Adipocyte (in vitro differentiated cells): ENCODE data around the gene MKS1.

ENCODE experiments used
- DNase-seq: peaks from one replicate; pipeline ENCODE4 v3.0.0-alpha.2; 2015; ENCODE audit warnings: low read depth
- H3K27me3 ChIP-seq: replicated peaks from 2 replicates; pipeline ENCODE4 v1.7.0; 2013; ENCODE audit warnings: mild to moderate bottlenecking, low read length, moderate library complexity; ENCODE audit not compliant: control insufficient read depth, insufficient read depth
- H3K36me3 ChIP-seq: 2 replicates; pipeline ENCODE4 v1.7.0; 2013; ENCODE audit warnings: low read length, mild to moderate bottlenecking, moderate library complexity; ENCODE audit not compliant: control insufficient read depth, insufficient read depth, severe bottlenecking
- H3K4me1 ChIP-seq: 2 replicates; pipeline ENCODE4 v1.7.0; 2013; ENCODE audit warnings: mild to moderate bottlenecking, low read length, moderate library complexity; ENCODE audit not compliant: control insufficient read depth, insufficient read depth
- H3K4me3 ChIP-seq: 2 replicates; pipeline ENCODE4 v1.7.0; 2013; ENCODE audit warnings: mild to moderate bottlenecking, low read length, moderate library complexity
- H3K9ac ChIP-seq: 2 replicates; pipeline ENCODE4 v1.7.0; 2013; ENCODE audit warnings: mild to moderate bottlenecking, low read length, moderate library complexity
- H3K9me3 ChIP-seq: 2 replicates; pipeline ENCODE4 v1.7.0; 2013; ENCODE audit warnings: mild to moderate bottlenecking, low read length, moderate library complexity; ENCODE audit not compliant: control insufficient read depth

MKS1 gene

DNA sequence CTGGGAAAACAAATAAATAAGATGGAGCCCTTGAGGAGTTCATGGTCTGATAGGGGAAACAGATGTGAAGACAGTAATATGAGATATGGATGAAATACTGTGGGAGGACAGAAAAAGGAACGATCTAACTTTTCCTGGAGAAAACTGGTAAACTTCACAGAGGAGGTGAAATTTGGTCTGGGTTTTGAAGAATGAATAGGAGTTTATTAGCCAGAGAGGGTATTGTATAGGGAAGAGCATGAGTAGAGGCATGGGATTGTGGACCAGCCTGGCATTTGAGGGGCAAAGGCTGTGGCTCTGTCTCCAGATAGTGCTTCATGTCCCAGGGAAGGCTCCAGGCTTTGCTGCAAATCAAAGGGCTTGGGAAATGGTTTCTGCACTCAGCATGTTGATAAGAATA, 20.9 kb upstream of the MKS1 start:
- Histone ChIP-seq H3K9me3 (no peaks in the 10 kb centered on the region), H3K4me1 (no peaks in the 10 kb centered on the region), H3K4me3 (no peak overlapping the region), H3K36me3 (no peaks in the 10 kb centered on the region), H3K27me3 (peaks cover 59% of the 10 kb centered on the region), H3K9ac (no peak overlapping the region)
- no peak for DNase-seq

DNA sequence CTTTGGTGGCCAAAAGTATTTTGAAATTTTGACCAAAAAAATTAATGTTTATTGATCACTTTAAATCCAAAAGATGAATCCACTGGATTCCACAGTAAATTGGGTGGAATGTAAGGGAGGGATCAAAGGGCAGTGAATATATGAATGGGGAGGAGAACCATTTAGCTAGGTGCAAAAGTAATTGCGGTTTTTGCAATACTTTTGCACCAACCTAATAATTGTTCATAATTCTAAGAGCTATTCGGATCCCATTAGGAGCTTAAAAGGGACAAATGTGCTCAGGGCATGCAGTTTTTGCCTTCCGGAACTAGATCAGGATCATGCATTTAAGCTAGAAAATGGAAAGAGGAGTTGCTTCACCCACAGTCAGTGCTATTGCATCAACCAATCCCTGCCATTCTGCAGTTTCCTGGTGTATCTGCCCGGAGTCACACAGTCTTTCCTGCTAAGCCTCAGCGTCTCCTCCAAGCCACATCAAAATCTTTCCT, 19.1 kb upstream of the MKS1 start, which contains the start of gene LPO:
LPO (plus strand) TSS at position 438 of the 488 bp plus-strand sequence. CDS start 4,396 bp downstream, outside the sequence.
- no peak for DNase-seq
- Histone ChIP-seq H3K36me3 (no peaks in the 10 kb centered on the region), H3K9ac (no peak within 1 kb of the TSS), H3K9me3 (no peaks in the 10 kb centered on the region), H3K4me3 (no peak within 1 kb of the TSS), H3K27me3 (peaks cover 52% of the 10 kb centered on the region), H3K4me1 (no peaks in the 10 kb centered on the region)

DNA sequence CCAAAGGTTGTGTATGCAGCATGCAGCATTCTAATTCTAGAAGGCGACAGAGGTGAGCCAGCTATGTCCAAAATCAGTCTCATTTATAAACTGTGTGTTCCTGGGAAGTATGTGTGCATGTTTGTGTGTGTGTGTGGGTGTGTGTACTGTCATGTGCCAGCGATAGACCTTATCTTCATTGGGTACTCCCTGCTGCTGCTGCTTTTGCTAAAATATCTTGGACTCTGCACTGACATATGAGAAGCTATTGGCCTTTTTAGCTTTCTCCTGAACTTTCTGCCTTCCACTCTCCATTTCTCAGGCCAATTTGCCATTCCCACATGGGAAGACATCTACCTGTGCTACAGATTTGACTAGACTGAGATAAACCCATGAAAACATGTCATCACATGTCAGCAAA, 17.3 kb upstream of the MKS1 start:
- peaks cover 10% of the 10 kb centered on the region for H3K4me1 ChIP-seq
- H3K27me3 ChIP-seq: peaks cover 34% of the 10 kb centered on the region

DNA sequence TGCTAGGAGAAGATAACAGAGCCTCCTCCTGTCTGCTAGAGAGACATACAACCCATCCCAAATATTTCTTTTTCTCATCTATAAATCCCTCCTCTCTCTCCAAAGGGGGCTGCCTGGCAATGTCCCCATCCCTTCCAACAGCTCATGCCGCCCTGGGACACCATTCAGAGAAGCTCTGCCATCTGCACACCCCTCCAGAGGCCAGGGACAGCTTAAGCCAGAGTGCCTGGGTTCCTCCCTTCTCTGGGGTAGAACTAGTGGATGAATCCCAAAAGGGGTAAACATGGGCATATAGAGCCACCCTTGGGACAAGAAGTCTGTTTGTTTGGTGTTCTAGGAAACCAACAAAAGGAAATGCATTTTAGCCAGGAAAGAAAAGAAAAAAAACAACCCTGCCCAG, 16.8 kb upstream of the MKS1 start:
- no peak overlapping the region for H3K4me3 ChIP-seq
- no peak for DNase-seq
- no peak overlapping the region for H3K9ac ChIP-seq
- peaks cover 12% of the 10 kb centered on the region for H3K4me1 ChIP-seq
- peaks cover 31% of the 10 kb centered on the region for H3K27me3 ChIP-seq
- no peaks in the 10 kb centered on the region for H3K9me3 ChIP-seq
- no peaks in the 10 kb centered on the region for H3K36me3 ChIP-seq

More for the DNA sequence above, 17.3 kb upstream of the MKS1 start:
- no peaks in the 10 kb centered on the region for H3K36me3 ChIP-seq
- no peaks in the 10 kb centered on the region for H3K9me3 ChIP-seq
- no peak overlapping the region for H3K4me3 ChIP-seq
- H3K9ac ChIP-seq: no peak overlapping the region
- no peak for DNase-seq

DNA sequence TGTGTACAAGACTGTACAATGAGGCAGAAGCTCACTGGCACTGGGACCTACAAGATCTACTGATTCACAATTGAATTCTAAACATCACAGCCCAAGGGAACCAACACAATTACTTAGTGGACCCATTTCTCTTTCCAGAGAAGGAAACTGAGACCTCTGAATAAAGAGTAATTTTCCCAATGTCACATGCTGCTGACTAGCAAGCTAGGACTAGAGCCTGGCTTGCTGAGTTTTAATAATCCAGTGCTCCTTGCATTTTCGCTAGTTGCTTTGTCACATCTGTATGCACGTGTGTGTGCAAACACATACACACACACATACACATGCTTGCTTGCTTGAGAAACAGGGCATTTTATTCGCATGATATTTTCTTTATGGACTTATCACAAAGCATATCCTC, 15.5 kb upstream of the MKS1 start:
- Histone ChIP-seq H3K9me3 (no peaks in the 10 kb centered on the region), H3K9ac (no peak overlapping the region), H3K27me3 (peaks cover 20% of the 10 kb centered on the region), H3K4me1 (peaks cover 12% of the 10 kb centered on the region), H3K4me3 (no peak overlapping the region), H3K36me3 (no peaks in the 10 kb centered on the region)
- DNase-seq: no peak

DNA sequence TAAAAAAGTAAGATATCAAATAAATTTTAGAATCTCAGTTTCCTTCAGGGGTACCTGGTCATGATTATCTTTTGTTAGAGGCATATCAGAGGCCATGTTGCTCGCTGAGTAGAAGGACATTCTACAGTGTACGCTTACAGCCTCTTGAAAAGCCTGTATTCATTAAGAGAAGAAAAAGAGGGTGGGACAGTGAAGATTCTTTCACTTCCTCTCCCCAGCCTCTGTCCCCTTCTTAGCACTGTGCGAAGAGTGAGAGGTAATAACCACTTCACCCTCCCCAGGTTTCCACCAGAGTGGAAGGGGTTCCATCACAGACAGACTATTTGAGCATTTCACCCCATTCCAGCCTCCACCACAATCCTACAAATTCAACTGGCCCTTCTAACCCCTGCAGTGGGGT, 14.5 kb upstream of the MKS1 start:
- DNase-seq: no peak
- Histone ChIP-seq H3K4me3 (no peak overlapping the region), H3K27me3 (peaks cover 11% of the 10 kb centered on the region), H3K9ac (no peak overlapping the region), H3K9me3 (no peaks in the 10 kb centered on the region), H3K4me1 (peaks cover 12% of the 10 kb centered on the region), H3K36me3 (no peaks in the 10 kb centered on the region)

DNA sequence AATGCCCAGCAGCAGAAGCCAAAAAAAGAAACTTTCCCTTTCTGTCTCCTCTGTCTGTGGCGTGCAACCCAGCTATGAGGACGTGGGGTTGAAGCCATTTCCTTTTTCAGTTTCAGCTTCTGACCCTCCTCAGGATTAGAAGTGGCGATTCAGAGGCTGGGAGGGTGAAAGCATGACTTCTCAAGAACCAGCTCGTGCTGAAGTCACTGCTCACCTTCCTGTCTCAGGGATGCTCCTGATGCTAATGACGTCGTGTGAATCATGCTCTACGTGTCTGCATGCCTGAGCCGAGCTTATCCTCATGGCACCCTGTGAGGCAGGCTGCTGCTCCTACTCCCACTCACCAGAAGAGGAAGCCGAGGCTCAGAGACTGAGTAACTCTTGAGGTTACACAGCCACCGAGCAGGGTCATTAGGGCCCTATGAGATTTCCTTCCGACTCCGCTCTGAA, 13.7 kb upstream of the MKS1 start:
- no peak overlapping the region for H3K4me3 ChIP-seq
- H3K27me3 ChIP-seq: peaks cover 10% of the 10 kb centered on the region
- H3K9me3 ChIP-seq: no peaks in the 10 kb centered on the region
- no peak overlapping the region for H3K9ac ChIP-seq
- H3K4me1 ChIP-seq: peaks cover 12% of the 10 kb centered on the region
- no peaks in the 10 kb centered on the region for H3K36me3 ChIP-seq
- DNase-seq: no peak

DNA sequence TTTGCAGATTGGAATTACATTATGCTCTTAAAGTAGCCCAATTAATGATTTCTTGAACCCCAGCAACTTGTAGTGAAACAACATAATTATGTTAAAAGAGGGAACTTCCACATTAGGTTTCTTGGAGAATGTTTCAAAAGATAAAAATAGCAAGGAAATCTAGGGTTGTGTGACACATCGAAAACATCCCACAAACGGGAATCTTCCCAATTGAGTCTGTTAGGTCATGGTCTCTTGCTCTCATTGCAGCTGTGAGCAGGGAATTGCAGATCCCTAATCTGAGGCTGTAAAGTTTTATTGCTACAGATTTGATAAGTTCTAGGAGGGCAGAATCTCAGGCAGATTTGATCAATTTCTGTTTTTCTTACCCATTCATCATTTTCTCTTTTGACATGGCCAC, 12.6 kb upstream of the MKS1 start:
- no peak for DNase-seq
- no peak overlapping the region for H3K4me3 ChIP-seq
- H3K9me3 ChIP-seq: no peaks in the 10 kb centered on the region
- peaks cover 10% of the 10 kb centered on the region for H3K27me3 ChIP-seq
- peaks cover 12% of the 10 kb centered on the region for H3K4me1 ChIP-seq
- no peaks in the 10 kb centered on the region for H3K36me3 ChIP-seq
- H3K9ac ChIP-seq: no peak overlapping the region

DNA sequence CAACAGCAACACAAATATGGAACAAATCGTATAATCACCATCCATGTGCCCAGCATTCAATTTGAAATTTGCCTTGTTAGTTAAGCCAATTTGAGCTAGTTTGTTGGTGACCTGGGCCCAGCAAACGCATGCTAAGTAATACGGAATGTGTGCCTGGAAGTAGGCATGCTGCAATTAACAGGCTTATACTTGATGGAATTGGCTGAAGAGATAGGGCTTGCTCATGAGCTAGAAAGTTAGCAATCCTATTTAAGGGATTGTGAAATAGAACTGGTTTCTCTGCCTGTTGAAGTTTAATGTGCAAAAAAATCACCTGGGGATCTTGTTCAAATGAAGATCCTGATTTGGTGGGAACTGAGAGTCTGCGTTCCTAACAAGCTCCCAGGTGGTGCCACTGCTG, 10.8 kb upstream of the MKS1 start:
- Histone ChIP-seq H3K27me3 (peaks cover 7% of the 10 kb centered on the region), H3K9me3 (no peaks in the 10 kb centered on the region), H3K4me1 (peaks cover 12% of the 10 kb centered on the region), H3K36me3 (no peaks in the 10 kb centered on the region), H3K9ac (no peak overlapping the region), H3K4me3 (no peak overlapping the region)
- no peak for DNase-seq

DNA sequence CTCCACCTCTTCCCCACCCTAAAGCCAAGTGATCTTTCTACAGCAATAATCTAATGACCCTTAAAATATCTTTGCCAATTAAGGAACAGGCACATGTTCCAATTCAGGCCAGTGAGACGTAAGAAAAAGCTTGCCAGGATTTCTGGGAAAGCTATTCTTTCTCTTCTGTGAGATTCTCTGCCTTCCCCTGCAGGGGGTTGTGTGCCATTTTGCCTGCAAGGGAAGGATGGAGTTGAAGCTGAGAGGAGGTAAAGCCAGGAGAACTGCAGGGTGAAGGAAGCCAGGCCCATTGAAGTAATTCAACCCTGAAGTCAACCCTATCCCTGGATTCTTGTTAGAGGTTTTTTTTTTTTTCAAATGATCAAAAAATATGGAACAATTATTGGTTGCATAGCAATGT, 10.3 kb upstream of the MKS1 start:
- Histone ChIP-seq H3K27me3 (peaks cover 2% of the 10 kb centered on the region), H3K36me3 (no peaks in the 10 kb centered on the region), H3K9ac (no peak overlapping the region), H3K4me3 (no peak overlapping the region), H3K4me1 (peaks cover 13% of the 10 kb centered on the region), H3K9me3 (no peaks in the 10 kb centered on the region)
- no peak for DNase-seq

DNA sequence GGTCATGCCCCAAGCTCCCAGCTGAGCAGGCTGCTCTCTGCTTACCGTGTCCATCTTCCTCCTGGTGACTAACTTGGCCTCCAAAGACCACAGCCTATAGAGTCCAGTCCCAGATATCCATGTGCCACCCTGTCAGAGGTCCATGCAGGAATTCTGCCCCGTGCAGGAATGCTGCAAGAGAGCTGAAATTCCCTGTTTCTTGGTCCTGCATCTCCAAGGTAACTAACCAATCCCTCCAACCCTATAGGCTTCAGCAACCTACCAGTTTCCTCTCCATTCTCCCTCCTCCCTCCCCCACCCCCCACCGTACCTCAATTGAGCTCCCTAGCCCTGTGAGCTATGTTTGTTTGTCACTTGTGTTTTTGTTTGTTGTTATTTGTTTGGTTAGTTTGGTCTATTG, 9.6 kb upstream of the MKS1 start:
- Histone ChIP-seq H3K4me1 (peaks cover 16% of the 10 kb centered on the region), H3K9me3 (no peaks in the 10 kb centered on the region), H3K36me3 (no peaks in the 10 kb centered on the region), H3K27me3 (no peaks in the 10 kb centered on the region), H3K9ac (no peak overlapping the region), H3K4me3 (no peak overlapping the region)
- no peak for DNase-seq

DNA sequence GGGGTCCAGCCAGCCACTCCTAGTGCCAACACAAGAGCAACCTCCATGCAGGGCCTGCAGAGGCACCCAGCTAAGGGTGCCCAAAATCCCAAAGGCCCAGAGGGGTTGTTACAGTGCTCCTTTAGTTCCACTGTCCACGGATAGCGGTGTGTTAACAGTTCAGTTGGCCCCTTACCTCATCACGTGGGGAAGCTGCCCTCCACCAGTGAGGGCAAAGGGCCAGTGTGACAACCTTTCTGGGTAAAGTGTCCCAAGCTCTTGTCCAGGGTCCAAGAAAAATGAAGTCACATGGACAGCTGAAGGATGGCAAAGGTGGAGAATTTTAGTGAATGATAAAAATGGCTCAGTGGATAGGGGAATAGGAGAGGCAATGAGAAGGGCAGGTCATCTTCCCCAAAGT, 8.7 kb upstream of the MKS1 start:
- H3K4me1 ChIP-seq: peaks cover 16% of the 10 kb centered on the region
- no peak overlapping the region for H3K9ac ChIP-seq
- DNase-seq: no peak
- H3K4me3 ChIP-seq: no peak overlapping the region
- no peaks in the 10 kb centered on the region for H3K9me3 ChIP-seq
- no peaks in the 10 kb centered on the region for H3K27me3 ChIP-seq
- H3K36me3 ChIP-seq: no peaks in the 10 kb centered on the region
